ENCODE results near the gene RPUSD3. TPM values are rescaled to one million over a fixed set of nuclear protein-coding genes. Genes with fewer than 3 reads are reported as not detected.
A peak's percentile ranks its signal among the peaks of the same experiment; 100 is the strongest.

RPUSD3 gene
- total and polyA plus RNA-seq, 9 of the 15 experiments (the other 6 are each of a cell fraction or from before 2014, with no cell fraction given): 13.8 to 99.0 (median 59.3) TPM

DNA sequence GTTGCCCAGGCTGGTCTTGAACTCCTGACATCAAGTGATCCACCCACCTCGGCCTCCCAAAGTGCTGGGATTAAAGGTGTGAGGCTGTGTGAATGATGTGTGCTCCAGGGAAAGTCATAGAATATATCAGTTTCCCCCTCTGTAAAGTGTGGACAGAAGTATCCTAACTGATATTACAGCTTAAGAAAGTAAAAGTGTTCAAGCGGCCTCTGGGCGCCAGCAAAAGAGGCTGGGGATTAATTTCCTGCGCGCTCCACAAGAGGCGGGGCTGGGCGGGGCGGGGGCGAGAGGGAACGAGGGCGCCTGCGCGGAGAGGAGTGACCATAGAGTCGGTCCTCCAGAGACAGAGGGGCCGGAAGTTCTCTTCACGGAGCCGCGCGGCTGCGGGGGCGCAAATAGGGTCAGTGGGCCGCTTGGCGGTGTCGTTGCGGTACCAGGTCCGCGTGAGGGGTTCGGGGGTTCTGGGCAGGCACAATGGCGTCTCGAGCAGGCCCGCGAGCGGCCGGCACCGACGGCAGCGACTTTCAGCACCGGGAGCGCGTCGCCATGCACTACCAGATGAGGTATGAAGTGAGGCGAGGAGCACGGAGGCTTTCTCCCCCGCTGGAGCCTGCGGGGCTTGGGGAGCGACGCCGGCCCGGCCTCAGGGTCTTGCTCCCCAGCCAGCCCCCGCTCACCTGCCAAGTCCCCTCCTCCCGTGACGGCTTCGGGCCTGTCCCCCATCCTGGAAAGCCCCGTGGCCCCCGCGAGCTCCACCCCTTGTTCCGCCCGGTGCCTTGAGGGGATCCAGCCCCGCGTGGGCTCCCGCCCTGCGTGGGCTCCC lies 46.7 kb upstream of the RPUSD3 start, which contains the start of gene JAGN1 (continued):
- TF ChIP-seq U2AF1 (optimal IDR thresholded peaks at IDR 0.05; ENCODE audit: low read depth, low read length): peak; percentile 89
- TF ChIP-seq NUFIP1 (IDR thresholded peaks at IDR 0.05; ENCODE audit: partially characterized antibody): peak; percentile 32
- TF ChIP-seq ZC3H11A (IDR thresholded peaks at IDR 0.05; ENCODE audit: low read depth, low read length): 0 out of 2 replicates have a peak, but pooled peaks have one; percentile 17
- no peak for TF ChIP-seq ZNF583 (CRISPR knock-in tag; IDR thresholded peaks at IDR 0.05)
- peak; percentile 93 for TF ChIP-seq GTF2E2 (tag; IDR thresholded peaks at IDR 0.05)
- TF ChIP-seq, protein P1, sequence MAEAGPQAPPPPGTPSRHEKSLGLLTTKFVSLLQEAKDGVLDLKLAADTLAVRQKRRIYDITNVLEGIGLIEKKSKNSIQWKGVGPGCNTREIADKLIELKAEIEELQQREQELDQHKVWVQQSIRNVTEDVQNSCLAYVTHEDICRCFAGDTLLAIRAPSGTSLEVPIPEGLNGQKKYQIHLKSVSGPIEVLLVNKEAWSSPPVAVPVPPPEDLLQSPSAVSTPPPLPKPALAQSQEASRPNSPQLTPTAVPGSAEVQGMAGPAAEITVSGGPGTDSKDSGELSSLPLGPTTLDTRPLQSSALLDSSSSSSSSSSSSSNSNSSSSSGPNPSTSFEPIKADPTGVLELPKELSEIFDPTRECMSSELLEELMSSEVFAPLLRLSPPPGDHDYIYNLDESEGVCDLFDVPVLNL (CRISPR knock-in tag; IDR thresholded peaks at IDR 0.05; ENCODE audit: low read depth): no peak
- TF ChIP-seq, protein P2, sequence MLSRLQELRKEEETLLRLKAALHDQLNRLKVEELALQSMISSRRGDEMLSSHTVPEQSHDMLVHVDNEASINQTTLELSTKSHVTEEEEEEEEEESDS (CRISPR knock-in tag; IDR thresholded peaks at IDR 0.05): no peak
- TF ChIP-seq HNRNPK (IDR thresholded peaks at IDR 0.05; ENCODE audit: low read depth, low read length, poor library complexity, severe bottlenecking): no peak
- TF ChIP-seq, protein P3, sequence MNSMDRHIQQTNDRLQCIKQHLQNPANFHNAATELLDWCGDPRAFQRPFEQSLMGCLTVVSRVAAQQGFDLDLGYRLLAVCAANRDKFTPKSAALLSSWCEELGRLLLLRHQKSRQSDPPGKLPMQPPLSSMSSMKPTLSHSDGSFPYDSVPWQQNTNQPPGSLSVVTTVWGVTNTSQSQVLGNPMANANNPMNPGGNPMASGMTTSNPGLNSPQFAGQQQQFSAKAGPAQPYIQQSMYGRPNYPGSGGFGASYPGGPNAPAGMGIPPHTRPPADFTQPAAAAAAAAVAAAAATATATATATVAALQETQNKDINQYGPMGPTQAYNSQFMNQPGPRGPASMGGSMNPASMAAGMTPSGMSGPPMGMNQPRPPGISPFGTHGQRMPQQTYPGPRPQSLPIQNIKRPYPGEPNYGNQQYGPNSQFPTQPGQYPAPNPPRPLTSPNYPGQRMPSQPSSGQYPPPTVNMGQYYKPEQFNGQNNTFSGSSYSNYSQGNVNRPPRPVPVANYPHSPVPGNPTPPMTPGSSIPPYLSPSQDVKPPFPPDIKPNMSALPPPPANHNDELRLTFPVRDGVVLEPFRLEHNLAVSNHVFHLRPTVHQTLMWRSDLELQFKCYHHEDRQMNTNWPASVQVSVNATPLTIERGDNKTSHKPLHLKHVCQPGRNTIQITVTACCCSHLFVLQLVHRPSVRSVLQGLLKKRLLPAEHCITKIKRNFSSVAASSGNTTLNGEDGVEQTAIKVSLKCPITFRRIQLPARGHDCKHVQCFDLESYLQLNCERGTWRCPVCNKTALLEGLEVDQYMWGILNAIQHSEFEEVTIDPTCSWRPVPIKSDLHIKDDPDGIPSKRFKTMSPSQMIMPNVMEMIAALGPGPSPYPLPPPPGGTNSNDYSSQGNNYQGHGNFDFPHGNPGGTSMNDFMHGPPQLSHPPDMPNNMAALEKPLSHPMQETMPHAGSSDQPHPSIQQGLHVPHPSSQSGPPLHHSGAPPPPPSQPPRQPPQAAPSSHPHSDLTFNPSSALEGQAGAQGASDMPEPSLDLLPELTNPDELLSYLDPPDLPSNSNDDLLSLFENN (IDR thresholded peaks at IDR 0.05; ENCODE audit: low read depth in 2 of 2, low read length in 2 of 2): peak in 1 of 2 experiments; percentile 79; a peak in 1 of 4 replicates
- no peak for TF ChIP-seq ZNF134 (CRISPR knock-in tag; conservative IDR thresholded peaks at IDR 0.05)
- no peak for TF ChIP-seq RHOXF2B (CRISPR knock-in tag; conservative IDR thresholded peaks at IDR 0.05)
- no peak for TF ChIP-seq NFYB (IDR thresholded peaks at IDR 0.05; ENCODE audit: extremely low read depth, insufficient read length)
- TF ChIP-seq, protein P4, sequence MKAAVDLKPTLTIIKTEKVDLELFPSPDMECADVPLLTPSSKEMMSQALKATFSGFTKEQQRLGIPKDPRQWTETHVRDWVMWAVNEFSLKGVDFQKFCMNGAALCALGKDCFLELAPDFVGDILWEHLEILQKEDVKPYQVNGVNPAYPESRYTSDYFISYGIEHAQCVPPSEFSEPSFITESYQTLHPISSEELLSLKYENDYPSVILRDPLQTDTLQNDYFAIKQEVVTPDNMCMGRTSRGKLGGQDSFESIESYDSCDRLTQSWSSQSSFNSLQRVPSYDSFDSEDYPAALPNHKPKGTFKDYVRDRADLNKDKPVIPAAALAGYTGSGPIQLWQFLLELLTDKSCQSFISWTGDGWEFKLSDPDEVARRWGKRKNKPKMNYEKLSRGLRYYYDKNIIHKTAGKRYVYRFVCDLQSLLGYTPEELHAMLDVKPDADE (conservative IDR thresholded peaks at IDR 0.05; ENCODE audit: control insufficient read depth, low read depth, low read length): peak; percentile 42; the same call in 1 of the 2 replicates
- TF ChIP-seq HNRNPUL1 (IDR thresholded peaks at IDR 0.05; ENCODE audit: low read length): no peak
- peak; percentile 48; the same call in 1 of the 2 replicates for TF ChIP-seq LCOR (CRISPR knock-in tag; IDR thresholded peaks at IDR 0.05)
- TF ChIP-seq FOXA3 (CRISPR knock-in tag; conservative IDR thresholded peaks at IDR 0.05 in 1 of 2, IDR thresholded peaks at IDR 0.05 in 1 of 2): peak in 1 of 2 experiments; percentile 30; a peak in 1 of 4 replicates
- TF ChIP-seq FOXK2 (conservative IDR thresholded peaks at IDR 0.05 in 1 of 2, IDR thresholded peaks at IDR 0.05 in 1 of 2; ENCODE audit: low read depth in 2 of 2): no peak; a peak in 1 of 4 replicates
- TF ChIP-seq POLR2AphosphoS5 (IDR thresholded peaks at IDR 0.05; ENCODE audit: control insufficient read depth, insufficient read depth, low read depth, low read length): peak; percentile 94

Measured in K562 (cell line).